K562 (cell line): ENCODE data around the gene TARBP2. TPM values are rescaled to one million over a fixed set of nuclear protein-coding genes. Genes with fewer than 3 reads are reported as not detected.

ENCODE experiments used
- CEBPG ChIP-seq, 3 experiments: fragments of 200-800 bp in 1 of 3; sonication (Bioruptor generic) in 1 of 3; sonication (generic) in 1 of 3; formaldehyde crosslinking in 1 of 3; IDR thresholded peaks in 2 of 3; conservative IDR thresholded peaks in 1 of 3; 2 replicates each; pipeline versions ENCODE4 v1.6.1 to v1.8.0; 2016 to 2022; ENCODE audit warnings: missing compliant biosample characterization in 2 of 3, missing genetic modification characterization in 2 of 3, mild to moderate bottlenecking in 1 of 3, missing genetic modification reagents in 1 of 3
- ELF1 ChIP-seq: fragments of 200-800 bp; sonication (Bioruptor generic); IDR thresholded peaks from 2 replicates; pipeline ENCODE4 v1.6.1; 2016; ENCODE audit warnings: missing genetic modification characterization, missing compliant biosample characterization
- GATAD2B ChIP-seq: fragments of 450-650 bp; IDR thresholded peaks from 2 replicates; pipeline ENCODE4 v1.6.1; 2017; ENCODE audit warnings: mild to moderate bottlenecking, borderline replicate concordance
- GTF2E2 ChIP-seq: fragments of 200-800 bp; sonication (Bioruptor generic); IDR thresholded peaks from 2 replicates; pipeline ENCODE4 v1.6.1; 2016; ENCODE audit warnings: missing genetic modification characterization, missing compliant biosample characterization
- SREBF2 ChIP-seq: sonication (generic); formaldehyde crosslinking; IDR thresholded peaks from 2 replicates; pipeline ENCODE4 v1.4.0; 2020; ENCODE audit warnings: mild to moderate bottlenecking, missing genetic modification reagents
- TGIF2 ChIP-seq: sonication (generic); formaldehyde crosslinking; IDR thresholded peaks from 2 replicates; pipeline ENCODE4 v1.8.1; 2022; ENCODE audit warnings: mild to moderate bottlenecking, missing genetic modification reagents, moderate library complexity
- ZBTB34 ChIP-seq: fragments of 250-450 bp; sonication (Bioruptor Pico); IDR thresholded peaks from 2 replicates; pipeline ENCODE4 v1.8.0; 2021; ENCODE audit warnings: mild to moderate bottlenecking, moderate library complexity
- ZNF224 ChIP-seq: sonication (generic); formaldehyde crosslinking; IDR thresholded peaks from 2 replicates; pipeline ENCODE4 v1.8.0; 2022; ENCODE audit warnings: mild to moderate bottlenecking, missing genetic modification reagents
- ZNF561 ChIP-seq: fragments of 450-650 bp; formaldehyde crosslinking; conservative IDR thresholded peaks from 2 replicates; pipeline ENCODE4 v1.4.0; 2020; ENCODE audit warnings: mild to moderate bottlenecking, moderate library complexity
- polyA plus RNA-seq, 8 experiments: library from polyadenylated mRNA; depleted of rRNA in 4 of 8; stranded (reverse) in 5 of 8; unstranded in 3 of 8; fragments of >200 nt; fragmentation: Nextera tagmentation in 2 of 8; fragmentation: Illumina TruSeq in 1 of 8; extraction: Ambion mirVana in 2 of 8; extraction: Trizol in 1 of 8; gene quantifications; 2 replicates each; pipeline versions ENCODE4 v1.2.1 to v1.2.3, GENCODE V29; 2011 to 2014; ENCODE audit warnings: inconsistent platforms in 1 of 8, missing spikeins in 1 of 8
- total RNA-seq, 7 experiments: library from RNA; depleted of rRNA in 6 of 7; stranded (reverse); fragments of >200 nt in 6 of 7; fragmentation: Illumina TruSeq in 2 of 7; extraction: Trizol in 2 of 7; gene quantifications; 2 replicates each; pipeline versions ENCODE4 v1.2.1 to v1.2.3, GENCODE V29; 2011 to 2021; ENCODE audit warnings: low replicate concordance in 1 of 7
- TF ChIP-seq, protein P1 (sequence below): sonication (generic); formaldehyde crosslinking; IDR thresholded peaks from 2 replicates; pipeline ENCODE4 v1.8.0; 2022; ENCODE audit warnings: mild to moderate bottlenecking, missing genetic modification reagents
- TF ChIP-seq, protein P2 (sequence below): fragments of 450-650 bp; IDR thresholded peaks from 2 replicates; pipeline ENCODE4 v1.6.1; 2016; ENCODE audit warnings: antibody characterized with exemption
- TF ChIP-seq, protein P3 (sequence below), 2 experiments: fragments of 450-650 bp; IDR thresholded peaks; 2 replicates each; pipeline ENCODE4 v1.6.1; 2016; ENCODE audit warnings: mild to moderate bottlenecking in 2 of 2, borderline replicate concordance in 1 of 2, low read depth in 1 of 2, moderate library complexity in 1 of 2

TARBP2 gene
- total and polyA plus RNA-seq, 9 of the 15 experiments (the other 6 are each of a cell fraction or from before 2014, with no cell fraction given): 5.6 to 69.0 (median 44.6) TPM

DNA sequence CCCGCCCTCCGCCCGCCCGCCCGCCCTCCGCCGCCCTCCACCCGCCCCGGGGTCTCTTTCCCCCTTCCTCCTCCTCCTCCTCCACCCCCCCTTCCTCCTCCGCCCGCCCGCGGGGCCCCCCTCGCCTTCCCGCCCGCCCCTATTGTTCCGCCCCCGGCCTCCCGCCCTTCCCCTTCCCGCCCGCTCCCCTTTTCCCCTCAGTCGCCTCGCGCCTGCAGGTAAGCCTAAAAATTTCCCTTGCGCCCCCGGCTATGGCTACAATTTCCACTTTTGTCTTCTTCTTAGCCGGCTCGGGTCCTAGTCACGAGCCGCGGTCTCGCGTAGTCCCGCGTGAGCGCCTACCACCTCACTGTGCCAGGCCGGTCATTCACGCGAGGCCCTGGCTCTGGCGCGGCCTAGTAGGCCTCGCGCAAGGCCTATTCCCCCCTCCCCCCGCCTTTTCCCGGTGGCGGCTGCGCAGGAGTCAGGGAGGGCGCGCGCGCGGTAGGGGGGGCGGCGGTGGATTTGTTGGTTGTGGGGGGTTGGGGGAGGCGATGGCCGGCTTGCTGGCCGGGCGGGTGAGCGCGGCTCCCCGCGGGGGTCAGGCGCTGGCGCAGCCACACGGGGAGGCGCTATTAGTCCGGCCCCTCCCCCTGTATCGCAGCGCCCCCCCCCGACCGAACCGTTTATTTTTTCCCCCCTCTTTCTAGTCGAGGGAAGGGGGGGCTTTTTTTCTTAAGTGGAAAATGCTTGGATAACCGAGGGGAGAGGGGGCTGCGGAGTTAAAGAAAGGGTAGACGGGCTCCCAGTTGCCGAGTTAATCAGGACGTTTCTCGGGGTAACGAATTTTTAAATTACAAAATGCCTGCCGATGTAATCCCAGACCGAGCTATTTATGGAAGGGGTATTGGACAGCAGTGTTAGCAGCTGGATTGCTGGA is 48.7 kb upstream of the TARBP2 start (continued):
- TF ChIP-seq, protein P1, sequence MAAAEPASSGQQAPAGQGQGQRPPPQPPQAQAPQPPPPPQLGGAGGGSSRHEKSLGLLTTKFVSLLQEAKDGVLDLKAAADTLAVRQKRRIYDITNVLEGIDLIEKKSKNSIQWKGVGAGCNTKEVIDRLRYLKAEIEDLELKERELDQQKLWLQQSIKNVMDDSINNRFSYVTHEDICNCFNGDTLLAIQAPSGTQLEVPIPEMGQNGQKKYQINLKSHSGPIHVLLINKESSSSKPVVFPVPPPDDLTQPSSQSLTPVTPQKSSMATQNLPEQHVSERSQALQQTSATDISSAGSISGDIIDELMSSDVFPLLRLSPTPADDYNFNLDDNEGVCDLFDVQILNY (CRISPR knock-in tag): 0 out of 2 replicates have a peak, but pooled peaks have one; percentile 46
- TF ChIP-seq GTF2E2 (tag): peak; percentile 75; the same call in 1 of the 2 replicates
- TF ChIP-seq, protein P2, sequence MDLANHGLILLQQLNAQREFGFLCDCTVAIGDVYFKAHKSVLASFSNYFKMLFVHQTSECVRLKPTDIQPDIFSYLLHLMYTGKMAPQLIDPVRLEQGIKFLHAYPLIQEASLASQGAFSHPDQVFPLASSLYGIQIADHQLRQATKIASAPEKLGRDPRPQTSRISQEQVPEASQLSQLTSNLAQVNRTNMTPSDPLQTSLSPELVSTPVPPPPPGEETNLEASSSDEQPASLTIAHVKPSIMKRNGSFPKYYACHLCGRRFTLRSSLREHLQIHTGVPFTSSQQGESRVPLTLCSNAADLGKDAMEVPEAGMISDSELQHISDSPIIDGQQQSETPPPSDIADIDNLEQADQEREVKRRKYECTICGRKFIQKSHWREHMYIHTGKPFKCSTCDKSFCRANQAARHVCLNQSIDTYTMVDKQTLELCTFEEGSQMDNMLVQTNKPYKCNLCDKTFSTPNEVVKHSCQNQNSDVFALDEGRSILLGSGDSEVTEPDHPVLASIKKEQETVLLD: peak; percentile 73
- TF ChIP-seq ZNF224 (CRISPR knock-in tag): no peak
- TF ChIP-seq, protein P3, sequence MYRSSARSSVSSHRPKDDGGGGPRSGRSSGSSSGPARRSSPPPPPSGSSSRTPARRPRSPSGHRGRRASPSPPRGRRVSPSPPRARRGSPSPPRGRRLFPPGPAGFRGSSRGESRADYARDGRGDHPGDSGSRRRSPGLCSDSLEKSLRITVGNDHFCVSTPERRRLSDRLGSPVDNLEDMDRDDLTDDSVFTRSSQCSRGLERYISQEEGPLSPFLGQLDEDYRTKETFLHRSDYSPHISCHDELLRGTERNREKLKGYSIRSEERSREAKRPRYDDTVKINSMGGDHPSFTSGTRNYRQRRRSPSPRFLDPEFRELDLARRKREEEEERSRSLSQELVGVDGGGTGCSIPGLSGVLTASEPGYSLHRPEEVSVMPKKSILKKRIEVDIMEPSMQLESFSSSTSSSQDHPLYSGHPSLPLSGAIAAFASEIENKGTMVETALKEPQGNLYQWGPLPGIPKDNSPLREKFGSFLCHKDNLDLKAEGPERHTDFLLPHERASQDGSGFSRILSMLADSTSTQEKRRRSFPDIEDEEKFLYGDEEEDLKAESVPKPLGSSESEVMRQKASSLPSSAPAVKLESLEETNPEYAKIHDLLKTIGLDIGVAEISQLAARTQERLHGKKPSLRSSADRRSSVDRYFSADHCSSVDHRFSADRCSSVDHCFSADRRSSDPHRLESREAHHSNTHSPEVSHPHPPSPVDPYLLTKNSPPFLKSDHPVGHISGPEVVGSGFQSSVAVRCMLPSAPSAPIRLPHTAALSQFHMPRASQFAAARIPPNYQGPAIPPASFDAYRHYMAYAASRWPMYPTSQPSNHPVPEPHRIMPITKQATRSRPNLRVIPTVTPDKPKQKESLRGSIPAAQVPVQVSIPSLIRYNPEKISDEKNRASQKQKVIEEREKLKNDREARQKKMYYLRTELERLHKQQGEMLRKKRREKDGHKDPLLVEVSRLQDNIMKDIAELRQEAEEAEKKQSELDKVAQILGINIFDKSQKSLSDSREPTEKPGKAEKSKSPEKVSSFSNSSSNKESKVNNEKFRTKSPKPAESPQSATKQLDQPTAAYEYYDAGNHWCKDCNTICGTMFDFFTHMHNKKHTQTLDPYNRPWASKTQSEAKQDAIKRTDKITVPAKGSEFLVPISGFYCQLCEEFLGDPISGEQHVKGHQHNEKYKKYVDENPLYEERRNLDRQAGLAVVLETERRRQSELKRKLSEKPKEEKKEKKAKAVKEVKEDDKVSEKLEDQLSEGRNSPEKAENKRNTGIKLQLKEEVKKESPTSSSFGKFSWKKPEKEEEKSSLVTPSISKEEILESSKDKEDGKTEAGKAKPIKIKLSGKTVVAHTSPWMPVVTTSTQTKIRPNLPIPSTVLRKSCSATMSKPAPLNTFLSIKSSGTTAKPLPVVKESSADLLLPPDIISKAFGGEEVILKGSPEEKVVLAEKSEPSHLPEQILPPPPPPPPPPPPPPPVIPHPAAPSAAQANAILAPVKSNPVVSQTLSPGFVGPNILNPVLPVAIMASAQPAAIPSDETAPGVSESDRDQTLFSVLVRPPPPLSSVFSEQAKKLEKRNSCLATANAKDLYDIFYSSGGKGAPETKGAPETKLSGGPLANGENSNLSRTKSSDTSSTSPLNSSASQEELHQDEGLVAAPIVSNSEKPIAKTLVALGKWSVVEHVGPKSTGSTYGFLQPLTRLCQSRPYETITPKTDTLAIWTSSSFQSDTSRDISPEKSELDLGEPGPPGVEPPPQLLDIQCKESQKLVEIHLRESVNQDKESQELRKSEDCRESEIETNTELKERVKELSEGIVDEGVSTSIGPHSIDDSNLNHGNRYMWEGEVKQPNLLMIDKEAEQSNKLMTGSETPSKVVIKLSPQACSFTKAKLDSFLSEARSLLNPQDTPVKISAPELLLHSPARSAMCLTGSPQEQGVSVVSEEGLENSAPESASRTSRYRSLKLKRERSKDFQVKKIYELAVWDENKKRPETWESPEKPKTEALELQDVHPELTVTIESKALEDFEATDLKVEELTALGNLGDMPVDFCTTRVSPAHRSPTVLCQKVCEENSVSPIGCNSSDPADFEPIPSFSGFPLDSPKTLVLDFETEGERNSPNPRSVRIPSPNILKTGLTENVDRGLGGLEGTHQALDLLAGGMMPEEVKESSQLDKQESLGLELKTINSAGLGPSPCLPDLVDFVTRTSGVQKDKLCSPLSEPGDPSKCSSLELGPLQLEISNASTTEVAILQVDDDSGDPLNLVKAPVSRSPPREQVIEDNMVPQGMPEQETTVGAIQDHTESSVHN (IDR thresholded peaks at IDR 0.05; ENCODE audit: borderline replicate concordance in 1 of 2, low read depth in 1 of 2): 0 out of 4 replicates have a peak, but pooled peaks of 1 of the 2 experiments have one; percentile 18
- TF ChIP-seq ZBTB34 (CRISPR knock-in tag): no peak
- 0 out of 2 replicates have a peak, but pooled peaks have one; percentile 62 for TF ChIP-seq TGIF2 (CRISPR knock-in tag)
- no peak for TF ChIP-seq CEBPG (CRISPR knock-in tag; IDR thresholded peaks at IDR 0.05)
- TF ChIP-seq CEBPG (tag; conservative IDR thresholded peaks at IDR 0.05 in 1 of 2, IDR thresholded peaks at IDR 0.05 in 1 of 2): no peak
- TF ChIP-seq ZNF561: 0 out of 2 replicates have a peak, but pooled peaks have one; percentile 10
- 0 out of 2 replicates have a peak, but pooled peaks have one; percentile 9 for TF ChIP-seq GATAD2B
- no peak for TF ChIP-seq ELF1 (tag)
- TF ChIP-seq SREBF2 (CRISPR knock-in tag): no peak
